NCI-H2171 treated with DMSO at 0.1 percent for 48 hours (cell line): Measurements from ENCODE around the gene COL6A2.
"Not testable (repeated sequence)": the region's sequence is repeated elsewhere in the genome, so short reads cannot be mapped to it uniquely, and the experiment has no call there.

Source experiments
- DNase-seq: peaks from one replicate; lab custom pipeline; 2025; lab: John Stamatoyannopoulos, UW

COL6A2 gene

DNA sequence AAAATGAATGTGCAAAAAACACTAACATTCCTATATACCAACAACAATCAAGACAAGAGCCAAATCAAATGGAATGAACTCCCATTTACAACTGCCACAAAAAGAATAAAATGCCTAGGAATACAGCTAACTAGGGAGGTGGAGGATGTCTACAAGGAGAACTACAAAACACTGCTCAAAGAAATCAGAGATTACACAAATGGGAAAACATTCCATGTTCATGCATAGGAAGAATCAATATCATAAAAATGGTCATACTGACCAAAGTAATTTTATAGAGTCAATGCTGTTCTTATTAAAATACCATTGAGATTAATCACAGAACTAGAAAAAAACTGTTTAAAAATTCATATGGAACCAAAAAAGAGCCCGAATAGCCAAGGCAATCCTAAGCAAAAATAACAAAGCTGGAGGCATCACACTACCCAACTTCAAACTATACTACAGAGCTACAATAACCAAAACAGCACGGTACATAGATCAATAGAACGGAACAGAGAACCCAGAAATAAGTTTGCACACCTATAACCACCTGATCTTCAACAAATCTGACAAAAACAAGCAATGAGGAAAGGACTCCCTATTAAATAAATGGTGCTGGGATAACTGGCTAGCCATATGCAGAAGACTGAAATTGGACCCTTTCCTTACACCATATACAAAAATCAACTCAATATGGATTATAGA, 78.7 kb downstream of the COL6A2 start:
- DNase-seq: not testable (repeated sequence)

GRCh38 chr21:46178961-46179360, 81.0 kb downstream of the COL6A2 start:
- DNase-seq: no peak
